ENCODE results near the gene CBLN1.

Gene CBLN1

DNA sequence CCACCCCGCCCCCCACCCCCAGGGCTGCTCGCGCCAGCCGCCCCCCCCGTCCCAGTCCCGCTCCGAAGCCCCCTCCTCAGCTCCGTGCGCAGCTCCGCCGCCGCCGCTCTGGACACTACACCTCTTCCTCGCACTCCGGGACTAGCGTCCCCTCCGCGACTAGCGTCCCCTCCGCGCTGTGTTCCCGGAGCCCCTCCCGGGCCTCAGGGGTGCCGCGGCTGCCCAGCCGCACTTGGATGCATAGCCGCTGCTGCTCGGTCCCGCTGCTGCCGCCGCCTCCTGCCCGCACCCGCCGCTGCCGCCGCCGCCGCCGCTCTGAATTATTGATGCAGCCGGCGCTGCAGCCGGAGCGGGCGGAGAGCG lies at the start of gene CBLN1:
Gene CBLN1 (minus strand): TSS at position 359 of the 363 bp plus-strand sequence. CDS start 373 bp downstream, outside the sequence.
- no peak for DNase-seq (ENCODE audit: low read depth)

DNA sequence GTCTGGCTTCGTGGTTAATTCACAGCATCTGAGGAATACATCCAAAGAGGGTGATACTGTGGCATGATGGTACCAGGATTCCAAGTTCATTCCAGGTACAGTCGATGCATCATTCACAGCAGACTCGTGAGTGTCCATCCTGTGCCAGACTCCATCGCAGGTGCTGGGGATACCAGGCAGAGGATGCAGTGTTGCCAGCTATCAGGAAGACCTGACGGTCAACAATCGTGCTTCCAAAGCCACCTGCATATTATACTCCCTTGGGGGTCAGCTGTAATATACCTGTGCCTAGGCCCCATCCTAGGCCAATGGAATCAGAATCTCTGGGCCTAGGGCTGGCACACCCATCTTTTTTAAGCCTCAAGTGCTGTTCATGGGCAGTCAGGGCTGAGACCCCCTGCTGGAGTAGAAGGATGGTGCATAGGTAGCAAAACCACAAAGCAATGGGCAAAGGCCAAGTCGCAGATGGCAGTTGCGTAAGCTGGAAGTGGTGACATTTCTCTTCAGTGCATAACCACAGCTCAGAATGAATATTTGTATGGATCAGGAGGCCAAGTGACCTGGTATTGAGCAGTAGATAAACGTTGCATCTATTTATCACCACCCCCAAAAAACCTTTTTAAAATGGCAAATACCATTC lies 49.0 kb upstream of the CBLN1 start:
- DNase-seq (ENCODE audit: low read depth): no peak

DNA sequence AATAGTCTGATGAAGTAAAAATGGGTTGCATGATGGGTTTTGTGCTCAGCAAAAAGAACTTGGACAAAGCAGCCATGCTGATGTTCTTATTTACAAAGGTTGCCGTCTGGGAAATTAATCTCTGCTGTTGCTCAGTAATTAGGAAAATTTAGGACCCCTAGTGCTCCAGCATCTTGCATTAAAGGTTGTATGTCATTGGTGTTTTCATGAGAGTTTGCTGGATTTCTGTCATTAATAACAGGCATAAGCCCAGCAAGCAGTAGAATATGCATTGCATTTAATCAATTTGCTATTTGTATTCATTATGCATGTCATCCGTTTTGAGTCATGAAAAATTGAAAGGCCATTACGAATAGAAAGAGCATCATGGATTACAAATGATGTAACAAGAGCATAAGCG lies 46.7 kb upstream of the CBLN1 start:
- no peak for DNase-seq (ENCODE audit: low read depth)

- no peak for DNase-seq (ENCODE audit: low read depth)
Observed at GRCh38 chr16:49327466-49327865, 45.8 kb upstream of the CBLN1 start.

- no peak for DNase-seq (ENCODE audit: low read depth)
Observed at GRCh38 chr16:49324703-49325102, 43.1 kb upstream of the CBLN1 start.

GRCh38 chr16:49315602-49316001 lies 34.0 kb upstream of the CBLN1 start:
- DNase-seq (ENCODE audit: low read depth): no peak

DNA sequence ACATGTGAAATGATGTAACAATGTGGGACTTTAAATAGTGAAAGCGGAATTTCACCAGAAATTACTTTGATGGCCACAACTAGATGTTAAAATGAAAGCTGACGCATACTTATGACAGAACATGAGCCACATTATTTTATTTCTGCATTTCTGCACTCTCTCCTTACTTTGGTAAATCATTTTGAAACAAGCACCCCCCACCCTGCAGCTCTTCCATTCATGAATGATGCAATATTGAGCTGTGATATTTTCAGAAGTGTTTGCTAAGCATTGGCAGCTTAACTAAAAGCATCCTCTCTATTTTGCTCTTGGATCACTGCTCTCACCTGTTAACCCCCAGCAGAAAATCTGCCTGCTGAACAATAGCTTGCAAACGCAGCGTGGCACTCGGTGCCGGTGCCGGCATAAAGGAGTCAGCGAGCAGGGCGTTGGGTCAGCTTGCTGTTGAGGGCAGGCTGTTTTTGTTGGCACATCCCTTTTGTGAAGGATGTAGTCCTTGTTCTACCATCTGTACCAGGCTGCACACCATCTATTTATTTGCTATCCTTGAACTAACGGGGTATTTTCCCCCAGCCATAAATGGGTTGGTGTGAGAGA lies 30.8 kb upstream of the CBLN1 start:
- DNase-seq (ENCODE audit: low read depth): no peak

DNA sequence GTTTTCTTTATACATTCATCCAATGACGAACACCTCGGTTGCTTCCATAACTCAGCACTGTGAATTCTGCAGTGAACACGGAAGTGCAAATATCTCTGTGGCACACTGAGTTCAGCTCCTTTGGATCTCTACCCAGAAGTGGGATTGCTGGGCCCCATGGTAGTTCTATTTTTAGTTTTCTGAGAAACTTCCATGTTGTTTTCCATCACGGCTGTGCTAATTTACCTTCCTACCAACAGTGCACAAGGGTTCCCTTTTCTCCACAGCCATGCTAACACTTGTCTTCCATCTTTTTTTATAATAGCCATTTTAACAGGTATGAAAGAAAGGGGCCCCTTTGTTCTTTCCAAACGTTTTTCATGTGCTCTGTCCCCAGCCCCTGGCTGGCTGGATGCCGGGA lies 30.2 kb upstream of the CBLN1 start:
- no peak for DNase-seq (ENCODE audit: low read depth)

DNA sequence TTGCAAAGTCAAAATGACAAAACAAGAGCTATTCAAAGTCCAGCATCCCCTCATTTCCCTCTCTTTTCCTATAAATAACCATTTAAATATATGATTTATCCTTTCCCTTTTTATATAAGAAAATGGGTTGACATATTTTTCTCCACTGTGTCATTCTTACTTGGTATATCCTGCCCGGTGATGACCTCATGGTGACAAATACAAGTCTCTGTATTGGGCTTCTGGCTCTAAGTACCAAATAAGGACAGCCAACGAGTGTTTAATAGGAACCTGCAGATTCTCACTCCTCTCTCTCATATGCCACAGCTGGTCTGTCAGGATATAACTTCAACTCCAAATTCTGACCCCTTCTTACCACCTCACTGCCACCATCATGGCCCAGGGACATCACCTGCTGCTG lies 25.5 kb upstream of the CBLN1 start:
- no peak for DNase-seq (ENCODE audit: low read depth)

GRCh38 chr16:49305406-49305805 lies 23.8 kb upstream of the CBLN1 start:
- DNase-seq (ENCODE audit: low read depth): no peak

DNA sequence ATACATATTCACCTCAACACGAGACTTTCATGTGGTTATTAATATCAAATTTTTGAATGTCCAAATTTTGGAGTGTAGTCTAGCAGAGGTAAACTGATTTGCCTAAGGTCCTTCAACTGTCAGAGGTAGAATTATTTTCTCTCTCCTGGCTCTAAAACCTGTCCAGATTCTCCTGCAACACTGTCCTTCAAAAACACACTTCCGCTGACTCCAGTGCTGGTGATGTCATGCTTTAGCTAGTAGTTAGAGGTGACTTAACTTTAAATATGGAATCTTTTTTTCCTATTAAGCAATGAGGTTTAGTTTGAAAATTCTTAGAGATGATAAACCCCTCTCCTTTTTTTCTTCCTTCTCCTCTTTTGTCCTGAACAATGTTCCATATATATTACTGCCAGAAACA lies 10.8 kb upstream of the CBLN1 start:
- DNase-seq (ENCODE audit: low read depth): no peak

GRCh38 chr16:49287572-49287971 lies 5.9 kb upstream of the CBLN1 start:
- DNase-seq (ENCODE audit: low read depth): no peak

- no peak for DNase-seq (ENCODE audit: low read depth)
Observed at GRCh38 chr16:49284962-49285361, 3.3 kb upstream of the CBLN1 start.

GRCh38 chr16:49283376-49284049 lies 1.9 kb upstream of the CBLN1 start:
- DNase-seq (ENCODE audit: low read depth): no peak

DNA sequence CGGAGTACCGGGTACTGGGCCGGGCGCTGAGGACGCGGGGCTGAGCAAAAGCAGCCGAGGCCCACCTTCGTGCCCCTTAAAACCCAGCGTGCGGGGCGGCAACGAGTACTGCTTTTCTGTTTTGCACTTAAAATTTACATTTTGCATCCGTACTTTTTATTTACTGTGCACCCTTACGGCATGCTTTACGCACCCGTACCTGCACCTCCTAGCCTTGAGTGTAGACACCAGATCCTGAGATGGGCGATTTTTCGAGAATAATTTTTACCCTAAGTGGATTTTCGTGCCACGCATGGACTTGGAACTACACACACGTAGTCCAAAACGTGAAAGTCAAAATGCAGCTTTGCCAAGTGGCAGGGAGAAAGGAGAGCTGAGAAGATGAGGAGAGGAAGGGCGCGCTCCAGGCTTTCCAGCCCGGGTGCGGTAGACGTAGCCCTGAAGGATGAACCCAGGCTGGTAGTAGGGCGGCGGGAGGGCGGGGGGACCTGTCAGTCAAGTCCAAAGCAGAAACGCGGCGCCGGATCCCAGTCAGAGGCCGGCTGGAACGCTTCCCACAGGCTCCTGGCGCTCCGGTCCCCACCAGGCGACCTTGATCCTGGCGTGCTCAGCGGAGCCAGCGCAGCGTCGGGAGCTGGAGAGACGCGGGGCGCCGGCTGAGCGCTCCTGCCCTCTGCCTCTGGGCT lies 1.2 kb upstream of the CBLN1 start:
- no peak for DNase-seq (ENCODE audit: low read depth)

DNA sequence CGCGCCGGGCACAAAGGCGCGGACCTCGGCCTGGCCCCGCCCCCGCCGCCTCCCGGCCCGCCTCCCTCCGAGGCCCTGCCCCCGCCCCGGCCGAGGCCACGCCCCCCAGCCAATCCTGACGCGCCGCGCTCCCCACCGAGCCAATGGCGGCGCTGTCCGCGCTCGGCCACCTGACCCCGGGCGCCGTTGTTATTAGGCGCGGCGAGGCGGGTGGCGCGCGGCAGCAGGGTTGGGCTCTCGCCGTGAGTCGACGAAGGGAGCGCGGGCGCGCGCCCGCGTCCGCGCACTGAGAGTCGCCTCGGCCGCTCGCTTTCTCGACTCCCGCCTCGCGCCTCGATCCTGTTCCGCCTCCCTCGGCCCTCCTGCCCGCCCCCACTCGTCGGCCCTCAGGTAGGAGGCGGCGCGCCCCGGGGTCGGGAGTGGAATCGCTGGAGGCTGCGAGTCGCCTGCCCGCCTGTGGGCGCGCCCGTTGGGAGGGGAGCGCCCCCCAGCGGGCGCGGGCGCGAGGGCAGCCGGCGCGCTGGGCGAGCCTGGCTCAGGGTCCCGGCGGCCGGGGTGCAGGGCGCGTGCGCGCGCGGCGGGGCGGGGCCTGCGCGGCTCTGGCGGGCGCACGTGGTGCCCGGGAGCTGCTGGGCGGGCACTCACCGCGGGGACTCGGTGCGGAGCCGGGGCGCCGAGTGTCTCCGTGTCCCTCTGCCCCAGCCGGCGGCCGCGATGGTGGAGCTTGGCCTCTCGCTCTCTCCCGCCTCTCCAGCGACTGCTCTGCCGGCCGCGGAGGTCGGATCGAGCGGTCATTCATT lies 405 bp upstream of the CBLN1 start:
- no peak for DNase-seq (ENCODE audit: low read depth)

DNA sequence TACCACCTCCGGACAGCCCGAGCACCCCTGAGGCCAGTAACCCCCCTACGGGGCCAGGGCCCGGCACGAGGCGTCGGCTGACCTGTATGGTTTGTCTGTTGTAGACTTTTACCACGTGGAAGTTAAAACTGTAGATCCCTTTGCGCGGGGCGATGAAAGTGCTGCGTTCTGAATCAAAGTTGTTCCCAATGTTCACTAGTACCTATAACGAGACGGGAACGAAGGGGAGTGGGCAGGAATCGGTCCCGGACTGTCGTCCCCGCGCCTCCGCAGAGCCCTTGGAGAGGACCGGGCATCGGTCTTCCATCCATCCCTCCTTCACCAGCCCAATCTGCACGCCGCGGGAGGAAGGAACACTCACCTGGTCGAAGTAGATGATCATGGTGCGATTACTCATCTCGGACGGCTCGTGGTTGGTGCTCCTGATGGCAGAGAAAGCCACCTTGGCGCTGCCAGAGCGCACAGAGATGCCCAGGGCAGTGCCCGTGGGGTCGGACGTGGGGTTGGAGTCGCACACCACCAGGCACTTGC lies 732 bp downstream of the CBLN1 start:
- DNase-seq (ENCODE audit: low read depth): no peak

DNA sequence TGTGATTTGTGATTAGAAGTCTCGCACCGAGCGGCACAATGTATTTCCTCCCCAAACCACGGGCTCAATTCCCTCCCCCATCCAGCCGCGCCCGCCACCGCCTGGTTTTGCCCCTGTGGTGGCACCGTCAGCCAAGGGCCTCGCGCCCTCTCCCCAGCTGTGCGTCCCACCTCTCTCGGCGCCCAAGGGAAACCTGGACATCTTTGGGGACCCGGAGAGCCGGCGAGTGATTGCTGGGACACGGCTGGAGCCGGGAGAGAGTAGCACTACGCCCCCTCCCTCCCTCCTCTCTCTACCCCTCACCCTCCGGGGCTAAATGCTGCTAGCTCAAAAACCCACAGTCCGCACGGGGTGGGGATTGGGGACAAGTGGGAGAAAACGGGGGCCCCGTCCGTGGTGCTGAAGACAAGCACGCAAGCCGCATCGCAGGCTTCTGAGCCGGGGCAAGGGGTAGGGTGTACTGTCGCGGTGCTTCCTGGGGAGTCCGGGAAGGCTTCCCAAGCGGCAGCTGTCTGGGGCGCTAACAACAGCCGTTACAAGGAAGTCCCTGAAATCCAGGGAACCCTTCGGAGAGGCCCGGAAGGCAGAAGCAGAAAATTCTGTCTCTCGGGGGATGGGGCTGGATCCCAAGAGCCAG lies 1.4 kb downstream of the CBLN1 start:
- DNase-seq (ENCODE audit: low read depth): no peak

DNA sequence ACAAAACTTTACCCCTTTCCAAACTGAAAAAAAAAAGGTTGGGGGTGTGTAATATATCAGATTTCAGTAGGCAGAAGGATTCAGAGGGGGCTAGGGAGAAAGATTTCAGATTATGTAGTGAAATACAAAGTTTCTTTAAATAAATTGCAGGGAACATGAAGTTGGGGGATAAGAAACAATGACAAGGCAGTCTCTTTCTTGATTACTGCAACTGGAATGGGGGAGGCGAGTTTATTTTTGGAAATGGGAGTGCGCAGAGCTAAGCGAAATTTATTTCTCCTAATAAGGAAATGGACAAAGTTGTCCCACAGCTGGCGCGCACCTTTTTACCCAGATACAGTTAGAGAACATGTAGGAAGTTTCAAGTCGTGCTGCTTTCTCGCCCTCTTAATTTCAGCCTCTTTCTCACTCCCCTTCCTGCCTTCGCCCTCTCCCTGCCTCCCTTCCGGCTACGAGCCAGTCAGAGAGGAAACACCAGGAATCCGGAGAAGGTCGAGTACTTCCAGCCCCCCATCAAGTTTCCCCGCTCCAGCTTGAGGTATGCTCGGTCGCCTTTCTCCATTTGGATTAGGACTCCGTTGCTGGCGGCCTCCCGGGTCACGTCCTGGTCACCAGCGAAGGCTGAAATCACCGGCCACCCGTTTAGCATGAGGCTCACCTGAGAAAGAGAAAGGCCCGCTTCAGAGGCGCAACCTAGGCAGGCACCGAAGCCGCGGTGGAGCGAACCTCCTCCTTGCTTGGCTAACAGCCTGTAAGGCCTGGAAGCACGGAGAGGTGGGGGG lies 2.5 kb downstream of the CBLN1 start:
- no peak for DNase-seq (ENCODE audit: low read depth)

DNA sequence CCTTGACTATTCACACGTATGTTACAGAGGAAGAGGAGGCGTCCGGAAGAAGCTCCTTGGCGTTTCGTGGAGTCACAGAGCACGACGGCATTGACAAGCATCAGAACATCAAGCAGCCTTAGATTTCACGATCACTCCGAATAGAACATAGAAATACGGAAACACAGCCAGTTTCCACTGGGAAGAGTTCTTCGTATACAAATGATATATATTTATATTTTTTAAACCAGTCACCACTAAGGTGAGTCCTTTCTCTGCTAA lies 3.1 kb downstream of the CBLN1 start:
- DNase-seq (ENCODE audit: low read depth): no peak

All from stimulated activated CD8-positive, alpha-beta memory T cell treated with anti-CD3 and anti-CD28 coated beads, Interleukin-12 subunit alpha, Interleukin-12 subunit beta, amount 100 ng/mL, for 4 hours (primary cell).